ENCODE results near the gene RPL31. TPM values are rescaled to one million over a fixed set of nuclear protein-coding genes. Genes with fewer than 3 reads are reported as not detected.

RPL31 gene
- total and polyA plus RNA-seq, 12 donors: 413 to 4,491 (median 1,112) TPM

- Histone ChIP-seq H3K27ac (no peak overlapping the region), H3K4me1 (replicated peaks in 1 of 2) (no peaks in the 10 kb centered on the region), H3K36me3 (replicated peaks in 1 of 2) (no peaks in the 10 kb centered on the region), H3K9me3 (replicated peaks in 1 of 3) (no peaks in the 10 kb centered on the region), H3K27me3 (no peaks in the 10 kb centered on the region), H3K4me3 (no peak overlapping the region)
- TF ChIP-seq CTCF (IDR thresholded peaks at IDR 0.05) (no peak), POLR2A (IDR thresholded peaks at IDR 0.05) (no peak)
- intact Hi-C loops (cut with DNase I): no loop called here
- WGBS, 4 donors: 91 to 96% (median 93%) methylated on average over 7 to 8 of the region's 8 CpGs
- DNase-seq: no peak
These were observed 34.4 kb upstream of the RPL31 start for GRCh38 chr2:100967716-100968115.

- DNase-seq: no peak
- Histone ChIP-seq H3K27me3 (no peaks in the 10 kb centered on the region), H3K9me3 (replicated peaks in 1 of 3) (no peaks in the 10 kb centered on the region), H3K4me1 (replicated peaks in 1 of 2) (no peaks in the 10 kb centered on the region), H3K4me3 (no peak overlapping the region), H3K27ac (no peak overlapping the region), H3K36me3 (replicated peaks in 1 of 2) (no peaks in the 10 kb centered on the region)
- 88 to 95% (median 93%) methylated on average over 27 to 28 of the region's 28 CpGs for WGBS, 4 donors
- intact Hi-C loops (cut with DNase I): no loop called here
- no peak for TF ChIP-seq CTCF (IDR thresholded peaks at IDR 0.05)
- TF ChIP-seq POLR2A (IDR thresholded peaks at IDR 0.05): no peak
These were observed 33.6 kb upstream of the RPL31 start for GRCh38 chr2:100968146-100969145.

- Histone ChIP-seq H3K27ac (no peak overlapping the region), H3K4me3 (no peak overlapping the region), H3K36me3 (replicated peaks in 1 of 2) (no peaks in the 10 kb centered on the region), H3K9me3 (replicated peaks in 1 of 3) (no peaks in the 10 kb centered on the region), H3K4me1 (replicated peaks in 1 of 2) (no peaks in the 10 kb centered on the region), H3K27me3 (no peaks in the 10 kb centered on the region)
- TF ChIP-seq POLR2A (IDR thresholded peaks at IDR 0.05) (no peak), CTCF (IDR thresholded peaks at IDR 0.05) (no peak)
- WGBS, 4 donors: 88 to 96% (median 93%) methylated on average over 6 to 7 of the region's 7 CpGs
- intact Hi-C loops (cut with DNase I): loop anchor here (10.0 kb wide), 2 partner anchors 75 to 145 kb away; partner anchors contain the start of gene NPAS2 (in 1 of the 2)
- DNase-seq: no peak
These were observed 32.1 kb upstream of the RPL31 start for GRCh38 chr2:100969998-100970397.

GRCh38 chr2:100971221-100971620 lies 30.9 kb upstream of the RPL31 start:
- Histone ChIP-seq H3K9me3 (replicated peaks in 1 of 3) (no peaks in the 10 kb centered on the region), H3K27ac (no peak overlapping the region), H3K4me1 (replicated peaks in 1 of 2) (no peaks in the 10 kb centered on the region), H3K27me3 (no peaks in the 10 kb centered on the region), H3K4me3 (no peak overlapping the region), H3K36me3 (replicated peaks in 1 of 2) (no peaks in the 10 kb centered on the region)
- intact Hi-C loops (cut with DNase I): loop anchor here (10.0 kb wide), 2 partner anchors 76 to 146 kb away; partner anchors contain the start of gene NPAS2 (in 1 of the 2)
- 89 to 95% (median 94%) methylated on average over 8 to 9 of the region's 9 CpGs for WGBS, 4 donors
- no peak for DNase-seq
- no peak for TF ChIP-seq CTCF (IDR thresholded peaks at IDR 0.05)
- TF ChIP-seq POLR2A (IDR thresholded peaks at IDR 0.05): no peak

Measured in adrenal gland (tissue), 12 donors.